ENCODE measurements around the gene ZNF324B.
"Not testable (repeated sequence)": the region's sequence is repeated elsewhere in the genome, so short reads cannot be mapped to it uniquely, and the experiment has no call there.

Gene ZNF324B

DNA sequence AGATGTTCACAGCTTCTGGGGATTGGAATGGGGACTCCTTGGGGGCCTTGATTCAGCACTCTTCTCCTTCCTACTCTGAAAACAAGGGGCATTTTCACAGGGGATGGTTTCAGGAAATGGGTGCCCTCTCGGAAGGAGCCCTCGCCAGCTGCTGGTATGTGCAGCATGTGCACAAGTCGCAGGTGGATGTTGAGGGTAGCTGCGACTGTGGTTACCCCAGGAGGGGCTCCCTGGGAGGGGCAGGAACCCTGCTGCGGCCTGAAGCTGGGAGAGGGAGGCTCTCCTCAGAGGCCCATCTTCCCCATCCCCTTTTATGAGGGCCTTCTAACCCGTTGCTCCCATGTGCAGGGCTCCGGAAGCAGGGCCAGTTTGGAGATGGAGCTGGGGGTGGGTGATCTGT is 30.9 kb downstream of the ZNF324B start:
- no peaks in the 10 kb centered on the region for H3K36me3 ChIP-seq (replicated peaks; ENCODE audit: insufficient read depth, low read length)
- H3K9me2 ChIP-seq (replicated peaks; ENCODE audit: insufficient read depth, low read length) = no peaks in the 10 kb centered on the region
- TF ChIP-seq EZH2 (optimal IDR thresholded peaks at IDR 0.05; ENCODE audit: low read depth, low read length) (no peak), EZH2phosphoT487 (IDR thresholded peaks at IDR 0.05; ENCODE audit: low read length) (no peak)
- TF ChIP-seq, protein P1, sequence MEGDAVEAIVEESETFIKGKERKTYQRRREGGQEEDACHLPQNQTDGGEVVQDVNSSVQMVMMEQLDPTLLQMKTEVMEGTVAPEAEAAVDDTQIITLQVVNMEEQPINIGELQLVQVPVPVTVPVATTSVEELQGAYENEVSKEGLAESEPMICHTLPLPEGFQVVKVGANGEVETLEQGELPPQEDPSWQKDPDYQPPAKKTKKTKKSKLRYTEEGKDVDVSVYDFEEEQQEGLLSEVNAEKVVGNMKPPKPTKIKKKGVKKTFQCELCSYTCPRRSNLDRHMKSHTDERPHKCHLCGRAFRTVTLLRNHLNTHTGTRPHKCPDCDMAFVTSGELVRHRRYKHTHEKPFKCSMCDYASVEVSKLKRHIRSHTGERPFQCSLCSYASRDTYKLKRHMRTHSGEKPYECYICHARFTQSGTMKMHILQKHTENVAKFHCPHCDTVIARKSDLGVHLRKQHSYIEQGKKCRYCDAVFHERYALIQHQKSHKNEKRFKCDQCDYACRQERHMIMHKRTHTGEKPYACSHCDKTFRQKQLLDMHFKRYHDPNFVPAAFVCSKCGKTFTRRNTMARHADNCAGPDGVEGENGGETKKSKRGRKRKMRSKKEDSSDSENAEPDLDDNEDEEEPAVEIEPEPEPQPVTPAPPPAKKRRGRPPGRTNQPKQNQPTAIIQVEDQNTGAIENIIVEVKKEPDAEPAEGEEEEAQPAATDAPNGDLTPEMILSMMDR (IDR thresholded peaks at IDR 0.05; ENCODE audit: low read length) = no peak
- H4K20me1 ChIP-seq (ENCODE audit: insufficient read depth, low read length) = no peaks in the 10 kb centered on the region
- H3K4me3 ChIP-seq (ENCODE audit: low read length) = no peak overlapping the region
- H3K27ac ChIP-seq (ENCODE audit: low read length) = no peak overlapping the region
- H2AFZ ChIP-seq (ENCODE audit: low read length) = no peak overlapping the region
- no peaks in the 10 kb centered on the region for H3K4me1 ChIP-seq (ENCODE audit: low read length)
- H3K9ac ChIP-seq (ENCODE audit: low read length) = no peak overlapping the region
- no peaks in the 10 kb centered on the region for H3K9me3 ChIP-seq (replicated peaks; ENCODE audit: insufficient read depth, low read length)
- no peaks in the 10 kb centered on the region for H3F3A ChIP-seq (ENCODE audit: insufficient read depth, low read length)
- H3K79me2 ChIP-seq (ENCODE audit: low read length) = no peaks in the 10 kb centered on the region
- H3K4me2 ChIP-seq (ENCODE audit: low read depth, low read length) = no peak overlapping the region
- H3K27me3 ChIP-seq (replicated peaks; ENCODE audit: insufficient read depth, low read length) = no peaks in the 10 kb centered on the region; the same call in 1 of the 2 replicates
- no peak for DNase-seq

- Histone ChIP-seq H3K27ac (ENCODE audit: low read length) (no peak overlapping the region), H3K4me3 (ENCODE audit: low read length) (no peak overlapping the region), H3K27me3 (replicated peaks; ENCODE audit: insufficient read depth, low read length) (no peaks in the 10 kb centered on the region; the same call in 1 of the 2 replicates), H3K9me2 (replicated peaks; ENCODE audit: insufficient read depth, low read length) (no peaks in the 10 kb centered on the region), H3K4me1 (ENCODE audit: low read length) (no peaks in the 10 kb centered on the region), H3F3A (ENCODE audit: insufficient read depth, low read length) (no peaks in the 10 kb centered on the region), H3K79me2 (ENCODE audit: low read length) (no peaks in the 10 kb centered on the region), H4K20me1 (ENCODE audit: insufficient read depth, low read length) (no peaks in the 10 kb centered on the region), H3K9me3 (replicated peaks; ENCODE audit: insufficient read depth, low read length) (no peaks in the 10 kb centered on the region), H3K9ac (ENCODE audit: low read length) (no peak overlapping the region), H2AFZ (ENCODE audit: low read length) (no peak overlapping the region), H3K4me2 (ENCODE audit: low read depth, low read length) (no peak overlapping the region), H3K36me3 (replicated peaks; ENCODE audit: insufficient read depth, low read length) (no peaks in the 10 kb centered on the region)
- TF ChIP-seq, protein P1 (IDR thresholded peaks at IDR 0.05; ENCODE audit: low read length) = no peak
- TF ChIP-seq EZH2 (optimal IDR thresholded peaks at IDR 0.05; ENCODE audit: low read depth, low read length) = no peak
- TF ChIP-seq EZH2phosphoT487 (IDR thresholded peaks at IDR 0.05; ENCODE audit: low read length) = no peak
- no peak for DNase-seq
Observed at GRCh38 chr19:58483776-58484175, 32.4 kb downstream of the ZNF324B start.

DNA sequence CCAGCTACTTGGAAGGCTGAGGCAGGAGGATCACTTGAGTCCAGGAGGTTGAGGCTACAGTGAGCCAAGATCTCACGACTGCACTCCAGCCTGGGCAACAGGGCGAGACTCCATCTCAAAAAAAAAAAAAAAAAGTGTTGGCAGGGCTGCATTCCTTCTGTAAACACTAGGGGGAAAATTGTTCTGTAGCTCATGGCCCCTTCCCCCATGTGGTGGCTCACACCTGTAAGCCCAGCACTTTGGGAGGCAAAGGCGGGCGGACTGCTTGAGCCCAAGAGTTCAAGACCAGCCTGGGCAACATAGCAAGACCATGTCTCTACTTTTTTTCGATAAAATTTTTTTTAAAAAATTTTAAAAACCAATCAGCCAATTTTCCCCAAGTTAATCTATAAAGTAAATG is 32.9 kb downstream of the ZNF324B start:
- not testable (repeated sequence) for H3K79me2 ChIP-seq (ENCODE audit: low read length); DNase-seq; H3K36me3 ChIP-seq (replicated peaks; ENCODE audit: insufficient read depth, low read length); H3K9me3 ChIP-seq (replicated peaks; ENCODE audit: insufficient read depth, low read length); H3K4me3 ChIP-seq (ENCODE audit: low read length); H3K4me2 ChIP-seq (ENCODE audit: low read depth, low read length); H2AFZ ChIP-seq (ENCODE audit: low read length); H4K20me1 ChIP-seq (ENCODE audit: insufficient read depth, low read length); H3K27me3 ChIP-seq (replicated peaks; ENCODE audit: insufficient read depth, low read length); H3K27ac ChIP-seq (ENCODE audit: low read length); H3F3A ChIP-seq (ENCODE audit: insufficient read depth, low read length); H3K9ac ChIP-seq (ENCODE audit: low read length); H3K4me1 ChIP-seq (ENCODE audit: low read length); H3K9me2 ChIP-seq (replicated peaks; ENCODE audit: insufficient read depth, low read length)

GRCh38 chr19:58491393-58491792 is 40.0 kb downstream of the ZNF324B start:
- Histone ChIP-seq H3K27me3 (replicated peaks; ENCODE audit: insufficient read depth, low read length) (peaks cover 13% of the 10 kb centered on the region), H3K79me2 (ENCODE audit: low read length) (no peaks in the 10 kb centered on the region), H3K27ac (ENCODE audit: low read length) (no peak overlapping the region), H3K4me1 (ENCODE audit: low read length) (no peaks in the 10 kb centered on the region), H4K20me1 (ENCODE audit: insufficient read depth, low read length) (no peaks in the 10 kb centered on the region), H3K4me3 (ENCODE audit: low read length) (no peak overlapping the region), H3K4me2 (ENCODE audit: low read depth, low read length) (no peak overlapping the region), H3F3A (ENCODE audit: insufficient read depth, low read length) (no peaks in the 10 kb centered on the region), H3K9me3 (replicated peaks; ENCODE audit: insufficient read depth, low read length) (no peaks in the 10 kb centered on the region), H2AFZ (ENCODE audit: low read length) (no peak overlapping the region), H3K36me3 (replicated peaks; ENCODE audit: insufficient read depth, low read length) (no peaks in the 10 kb centered on the region), H3K9ac (ENCODE audit: low read length) (no peak overlapping the region), H3K9me2 (replicated peaks; ENCODE audit: insufficient read depth, low read length) (no peaks in the 10 kb centered on the region)
- no peak for DNase-seq
- TF ChIP-seq EZH2phosphoT487 (IDR thresholded peaks at IDR 0.05; ENCODE audit: low read length) (no peak), EZH2 (optimal IDR thresholded peaks at IDR 0.05; ENCODE audit: low read depth, low read length) (no peak)
- TF ChIP-seq, protein P1 (IDR thresholded peaks at IDR 0.05; ENCODE audit: low read length) = no peak

All from MM.1S (cell line).